ENCODE data around the gene GPC3. TPM values are rescaled to one million over a fixed set of nuclear protein-coding genes. Genes with fewer than 3 reads are reported as not detected.

The GPC3 gene
- total RNA-seq, 1 donor = not detected

DNA sequence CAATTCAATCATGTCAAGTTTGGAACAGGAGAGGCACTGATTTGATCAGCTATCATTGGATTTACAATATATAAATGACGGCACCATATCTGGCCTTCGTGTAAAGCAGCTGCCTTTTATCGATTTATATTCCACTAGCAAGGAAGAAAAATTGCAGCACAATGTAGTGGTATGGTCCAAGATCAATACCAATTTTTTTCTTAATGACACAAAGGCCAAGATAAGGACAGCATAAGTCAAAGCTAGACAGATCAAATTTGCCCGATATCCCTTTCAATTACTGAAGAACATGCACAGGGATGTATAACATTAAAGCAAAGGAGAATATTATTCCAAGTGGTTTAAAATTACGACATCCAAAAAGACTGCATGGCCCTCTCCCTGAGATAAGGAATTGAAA lies 167.4 kb downstream of the GPC3 start:
- H3K4me3 ChIP-seq (ENCODE audit: insufficient read depth, low read length) = no peak overlapping the region
- no peaks in the 10 kb centered on the region for H3K36me3 ChIP-seq (ENCODE audit: insufficient read depth, low read length)
- H3K79me2 ChIP-seq (ENCODE audit: insufficient read depth, low read length) = no peaks in the 10 kb centered on the region
- no peak overlapping the region for H2AFZ ChIP-seq (ENCODE audit: low read length)
- H3K4me1 ChIP-seq (ENCODE audit: insufficient read depth, low read length) = no peaks in the 10 kb centered on the region
- DNase-seq (ENCODE audit: insufficient read length, low spot score, missing footprints) = no peak
- TF ChIP-seq, protein P1, sequence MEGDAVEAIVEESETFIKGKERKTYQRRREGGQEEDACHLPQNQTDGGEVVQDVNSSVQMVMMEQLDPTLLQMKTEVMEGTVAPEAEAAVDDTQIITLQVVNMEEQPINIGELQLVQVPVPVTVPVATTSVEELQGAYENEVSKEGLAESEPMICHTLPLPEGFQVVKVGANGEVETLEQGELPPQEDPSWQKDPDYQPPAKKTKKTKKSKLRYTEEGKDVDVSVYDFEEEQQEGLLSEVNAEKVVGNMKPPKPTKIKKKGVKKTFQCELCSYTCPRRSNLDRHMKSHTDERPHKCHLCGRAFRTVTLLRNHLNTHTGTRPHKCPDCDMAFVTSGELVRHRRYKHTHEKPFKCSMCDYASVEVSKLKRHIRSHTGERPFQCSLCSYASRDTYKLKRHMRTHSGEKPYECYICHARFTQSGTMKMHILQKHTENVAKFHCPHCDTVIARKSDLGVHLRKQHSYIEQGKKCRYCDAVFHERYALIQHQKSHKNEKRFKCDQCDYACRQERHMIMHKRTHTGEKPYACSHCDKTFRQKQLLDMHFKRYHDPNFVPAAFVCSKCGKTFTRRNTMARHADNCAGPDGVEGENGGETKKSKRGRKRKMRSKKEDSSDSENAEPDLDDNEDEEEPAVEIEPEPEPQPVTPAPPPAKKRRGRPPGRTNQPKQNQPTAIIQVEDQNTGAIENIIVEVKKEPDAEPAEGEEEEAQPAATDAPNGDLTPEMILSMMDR (IDR thresholded peaks at IDR 0.05; ENCODE audit: extremely low read depth, low read depth, low read length) = no peak
- H3K9me3 ChIP-seq (ENCODE audit: low read depth, low read length) = no peaks in the 10 kb centered on the region
- no peaks in the 10 kb centered on the region for H4K20me1 ChIP-seq (ENCODE audit: insufficient read depth, low read length)
- H3K27ac ChIP-seq (ENCODE audit: low read depth, low read length) = no peak overlapping the region
- peaks cover 4% of the 10 kb centered on the region for H3K27me3 ChIP-seq (ENCODE audit: insufficient read depth, low read length)
- no peak overlapping the region for H3K4me2 ChIP-seq (ENCODE audit: insufficient read depth, low read length)

- Histone ChIP-seq H2AFZ (ENCODE audit: low read length) (no peak overlapping the region), H3K4me3 (ENCODE audit: insufficient read depth, low read length) (no peak overlapping the region), H3K4me1 (ENCODE audit: insufficient read depth, low read length) (no peaks in the 10 kb centered on the region), H3K36me3 (ENCODE audit: insufficient read depth, low read length) (no peaks in the 10 kb centered on the region), H3K79me2 (ENCODE audit: insufficient read depth, low read length) (no peaks in the 10 kb centered on the region), H4K20me1 (ENCODE audit: insufficient read depth, low read length) (no peaks in the 10 kb centered on the region), H3K4me2 (ENCODE audit: insufficient read depth, low read length) (no peak overlapping the region), H3K27ac (ENCODE audit: low read depth, low read length) (no peak overlapping the region), H3K27me3 (ENCODE audit: insufficient read depth, low read length) (peaks cover 4% of the 10 kb centered on the region), H3K9me3 (ENCODE audit: low read depth, low read length) (no peaks in the 10 kb centered on the region)
- no peak for DNase-seq (ENCODE audit: insufficient read length, low spot score, missing footprints)
- TF ChIP-seq, protein P1 (IDR thresholded peaks at IDR 0.05; ENCODE audit: extremely low read depth, low read depth, low read length) = no peak
Observed at GRCh38 chrX:133815496-133815895, 169.9 kb downstream of the GPC3 start.

DNA sequence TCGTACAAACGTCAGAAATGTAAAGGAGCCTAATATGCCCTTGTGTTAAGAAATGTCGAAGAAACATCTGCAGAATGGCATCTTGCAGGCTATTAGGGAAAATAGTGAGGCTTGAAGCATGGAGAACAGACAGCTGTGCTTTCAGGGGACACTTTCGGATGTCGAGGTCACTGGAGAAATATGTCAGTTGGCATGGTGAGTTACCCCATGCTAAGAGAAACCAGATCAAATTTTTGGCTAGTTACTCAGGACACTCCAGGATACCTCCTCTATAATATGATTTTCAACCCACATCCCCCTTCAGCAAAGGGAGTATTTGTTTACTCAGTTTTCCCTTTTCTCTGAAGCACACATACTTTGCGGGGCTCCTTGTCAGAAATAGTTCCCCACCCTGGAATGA lies 171.4 kb downstream of the GPC3 start:
- Histone ChIP-seq H3K4me1 (ENCODE audit: insufficient read depth, low read length) (no peaks in the 10 kb centered on the region), H3K27ac (ENCODE audit: low read depth, low read length) (no peak overlapping the region), H3K36me3 (ENCODE audit: insufficient read depth, low read length) (no peaks in the 10 kb centered on the region), H2AFZ (ENCODE audit: low read length) (no peak overlapping the region), H3K4me3 (ENCODE audit: insufficient read depth, low read length) (no peak overlapping the region), H3K9me3 (ENCODE audit: low read depth, low read length) (no peaks in the 10 kb centered on the region), H3K4me2 (ENCODE audit: insufficient read depth, low read length) (no peak overlapping the region), H4K20me1 (ENCODE audit: insufficient read depth, low read length) (no peaks in the 10 kb centered on the region), H3K27me3 (ENCODE audit: insufficient read depth, low read length) (peaks cover 4% of the 10 kb centered on the region), H3K79me2 (ENCODE audit: insufficient read depth, low read length) (no peaks in the 10 kb centered on the region)
- TF ChIP-seq, protein P1 (IDR thresholded peaks at IDR 0.05; ENCODE audit: extremely low read depth, low read depth, low read length) = no peak
- DNase-seq (ENCODE audit: insufficient read length, low spot score, missing footprints) = no peak

DNA sequence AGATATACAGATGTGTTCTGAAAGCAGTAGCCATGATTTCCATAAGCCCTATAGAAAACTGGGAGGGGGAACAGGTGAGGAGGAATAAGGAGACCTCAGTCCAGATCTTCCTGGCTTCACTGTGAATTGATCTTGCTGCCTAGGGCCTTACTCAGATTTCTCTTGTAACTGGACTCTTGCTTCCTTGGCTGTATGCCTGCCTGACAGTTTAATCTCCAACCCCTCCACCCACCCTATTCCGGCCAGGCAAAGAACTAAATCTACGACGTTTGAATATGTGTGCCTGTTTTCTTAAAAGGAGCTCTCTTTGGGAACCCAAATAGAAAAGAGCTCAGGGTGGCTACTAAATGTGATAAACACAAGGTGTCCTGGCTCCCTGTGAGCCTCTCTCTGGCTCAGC lies 173.0 kb downstream of the GPC3 start:
- Histone ChIP-seq H3K9me3 (ENCODE audit: low read depth, low read length) (no peaks in the 10 kb centered on the region), H4K20me1 (ENCODE audit: insufficient read depth, low read length) (no peaks in the 10 kb centered on the region), H3K27me3 (ENCODE audit: insufficient read depth, low read length) (peaks cover 4% of the 10 kb centered on the region), H3K79me2 (ENCODE audit: insufficient read depth, low read length) (no peaks in the 10 kb centered on the region), H3K4me1 (ENCODE audit: insufficient read depth, low read length) (no peaks in the 10 kb centered on the region), H3K27ac (ENCODE audit: low read depth, low read length) (no peak overlapping the region), H3K4me2 (ENCODE audit: insufficient read depth, low read length) (no peak overlapping the region), H2AFZ (ENCODE audit: low read length) (no peak overlapping the region), H3K4me3 (ENCODE audit: insufficient read depth, low read length) (no peak overlapping the region), H3K36me3 (ENCODE audit: insufficient read depth, low read length) (no peaks in the 10 kb centered on the region)
- TF ChIP-seq, protein P1 (IDR thresholded peaks at IDR 0.05; ENCODE audit: extremely low read depth, low read depth, low read length) = no peak
- no peak for DNase-seq (ENCODE audit: insufficient read length, low spot score, missing footprints)

All from osteoblast (primary cell).